Prostate gland (tissue), 2 donors: ENCODE measurements around the gene GPC5.

Source experiments
- POLR2AphosphoS5 ChIP-seq: sonication (generic); formaldehyde crosslinking; IDR thresholded peaks from one replicate; pipeline ENCODE4 v1.6.1; 2017; ENCODE audit warnings: antibody characterized with exemption
- TF ChIP-seq, protein P1 (sequence below), 4 experiments: fragments of 200-600 bp in 2 of 4; fragments of 450-650 bp in 2 of 4; sonication (generic) in 2 of 4; IDR thresholded peaks; 1 replicate in 3 of 4; 2 replicates in 1 of 4; pipeline ENCODE4 v1.5.1; 2016 to 2019; ENCODE audit warnings: antibody characterized with exemption in 4 of 4, mild to moderate bottlenecking in 2 of 4, moderate library complexity in 2 of 4

GRCh38 chr13:91652404-91653301 is 254.2 kb downstream of the GPC5 start:
- TF ChIP-seq, protein P1, sequence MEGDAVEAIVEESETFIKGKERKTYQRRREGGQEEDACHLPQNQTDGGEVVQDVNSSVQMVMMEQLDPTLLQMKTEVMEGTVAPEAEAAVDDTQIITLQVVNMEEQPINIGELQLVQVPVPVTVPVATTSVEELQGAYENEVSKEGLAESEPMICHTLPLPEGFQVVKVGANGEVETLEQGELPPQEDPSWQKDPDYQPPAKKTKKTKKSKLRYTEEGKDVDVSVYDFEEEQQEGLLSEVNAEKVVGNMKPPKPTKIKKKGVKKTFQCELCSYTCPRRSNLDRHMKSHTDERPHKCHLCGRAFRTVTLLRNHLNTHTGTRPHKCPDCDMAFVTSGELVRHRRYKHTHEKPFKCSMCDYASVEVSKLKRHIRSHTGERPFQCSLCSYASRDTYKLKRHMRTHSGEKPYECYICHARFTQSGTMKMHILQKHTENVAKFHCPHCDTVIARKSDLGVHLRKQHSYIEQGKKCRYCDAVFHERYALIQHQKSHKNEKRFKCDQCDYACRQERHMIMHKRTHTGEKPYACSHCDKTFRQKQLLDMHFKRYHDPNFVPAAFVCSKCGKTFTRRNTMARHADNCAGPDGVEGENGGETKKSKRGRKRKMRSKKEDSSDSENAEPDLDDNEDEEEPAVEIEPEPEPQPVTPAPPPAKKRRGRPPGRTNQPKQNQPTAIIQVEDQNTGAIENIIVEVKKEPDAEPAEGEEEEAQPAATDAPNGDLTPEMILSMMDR (IDR thresholded peaks at IDR 0.05), result no peak
- no peak for TF ChIP-seq POLR2AphosphoS5
